Measurements from ENCODE around the gene FPR3. TPM values are rescaled to one million over a fixed set of nuclear protein-coding genes. Genes with fewer than 3 reads are reported as not detected.

The FPR3 gene
- total RNA-seq, 1 experiment from 2014 or later: not detected

- peaks cover 50% of the 10 kb centered on the region for H3K27me3 Mint-ChIP-seq (ENCODE audit: low read depth)
Measured at GRCh38 chr19:51777570-51778462, 17.1 kb upstream of the FPR3 start.

More at GRCh38 chr19:51777570-51778462, 17.1 kb upstream of the FPR3 start:
- Mint-ChIP-seq H3K27ac (peak overlapping the region in 1 of 3 experiments; percentile 79; a peak in 2 of 7 replicates), H3K36me3 (ENCODE audit: insufficient read depth in 1 of 3, low read depth in 3 of 3) (no peaks in the 10 kb centered on the region), H3K4me1 (peaks cover 0 to 6% of the 10 kb centered on the region in 2 experiments; a peak in 2 of 4 replicates), H3K4me3 (no peak overlapping the region; a peak in 1 of 5 replicates), H3K9me3 (peaks cover 6 to 65% of the 10 kb centered on the region in 2 experiments)
- no peak overlapping the region for H2BK20ac ChIP-seq (ENCODE audit: low read depth, low read length, poor library complexity, severe bottlenecking)
- no peaks in the 10 kb centered on the region for H3K79me2 ChIP-seq (ENCODE audit: insufficient read depth, low read length)
- H3K27ac ChIP-seq (ENCODE audit: insufficient read length, low read depth, low read length): no peak overlapping the region
- H3K79me1 ChIP-seq (ENCODE audit: insufficient read depth, low read depth, low read length, poor library complexity, severe bottlenecking): no peaks in the 10 kb centered on the region
- no peak overlapping the region for H4K5ac ChIP-seq (ENCODE audit: insufficient read length, low read depth, low read length)
- DNase-seq: peak; percentile 72
- no peak overlapping the region for H3T11ph ChIP-seq (ENCODE audit: low read length)
- no peak overlapping the region for H2BK15ac ChIP-seq (ENCODE audit: low read depth, low read length)
- no peak overlapping the region for H4K91ac ChIP-seq (ENCODE audit: insufficient read length, low read depth, low read length)
- H3K18ac ChIP-seq (ENCODE audit: insufficient read length, low read depth, low read length): no peak overlapping the region
- H3K23me2 ChIP-seq (ENCODE audit: insufficient read length, low read depth, low read length, poor library complexity, severe bottlenecking): no peaks in the 10 kb centered on the region
- H2BK12ac ChIP-seq (ENCODE audit: insufficient read length, low read depth, low read length): no peak overlapping the region
- H3K4me2 ChIP-seq (ENCODE audit: insufficient read depth, insufficient read length, low read length): no peak overlapping the region
- H2BK5ac ChIP-seq (ENCODE audit: insufficient read length, low read length): no peak overlapping the region
- TF ChIP-seq CTCF (conservative IDR thresholded peaks at IDR 0.05): peak; percentile 84
- H2AFZ ChIP-seq (ENCODE audit: low read length): peak overlapping the region; percentile 71
- WGBS (ENCODE audit: extremely low coverage, insufficient read length, low lambda C conversion rate): no CpG with 5 or more reads among the region's 23 CpGs
- no peak overlapping the region for H4K8ac ChIP-seq (replicated peaks; ENCODE audit: insufficient read length, low read depth, low read length)
- H3K23ac ChIP-seq (ENCODE audit: insufficient read length, low read depth, low read length): no peak overlapping the region
- no peak overlapping the region for H3K9ac ChIP-seq (ENCODE audit: extremely low read depth, insufficient read length, low read length)
- no peak overlapping the region for H2BK120ac ChIP-seq (ENCODE audit: low read depth, low read length, poor library complexity, severe bottlenecking)
- no peak overlapping the region for H2AK5ac ChIP-seq (ENCODE audit: insufficient read length, low read length)
- H3K56ac ChIP-seq (ENCODE audit: insufficient read length, low read depth, low read length): no peak overlapping the region
- no peak overlapping the region for H3K4ac ChIP-seq (ENCODE audit: low read depth, low read length)
- H3K14ac ChIP-seq (ENCODE audit: insufficient read depth, low read length): no peak overlapping the region
- no peaks in the 10 kb centered on the region for H4K20me1 ChIP-seq (ENCODE audit: control insufficient read depth, insufficient read depth, insufficient read length)
- no peaks in the 10 kb centered on the region for H3K9me3 ChIP-seq (ENCODE audit: control insufficient read depth, low read depth, low read length)
- H3K27me3 ChIP-seq (ENCODE audit: insufficient read depth, low read length): no peaks in the 10 kb centered on the region
- H3K4me1 ChIP-seq (ENCODE audit: insufficient read depth, low read length): no peaks in the 10 kb centered on the region

All from H9 (cell line).